ENCODE measurements around the gene PLB1.

The PLB1 gene

DNA sequence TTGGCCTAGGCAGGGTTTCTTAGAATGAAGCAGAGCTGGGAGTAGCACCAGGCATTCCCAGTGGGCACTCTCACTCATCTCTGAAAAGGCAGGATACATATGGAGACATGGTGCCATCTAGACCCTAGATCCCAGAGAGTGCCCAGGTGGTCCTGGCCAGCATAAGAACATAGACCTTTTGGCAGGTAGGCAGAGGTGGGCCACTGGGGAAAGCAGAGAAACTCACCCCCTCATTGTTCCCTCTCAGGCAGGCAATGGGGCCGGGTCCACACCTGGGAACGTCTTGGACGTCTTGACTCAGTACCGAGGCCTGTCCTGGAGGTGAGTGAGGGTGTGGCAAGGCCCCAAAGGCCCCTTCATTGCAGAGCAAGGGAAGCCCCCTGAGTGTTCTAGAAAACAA is 69.2 kb downstream of the PLB1 start:
- TF ChIP-seq, protein P1, sequence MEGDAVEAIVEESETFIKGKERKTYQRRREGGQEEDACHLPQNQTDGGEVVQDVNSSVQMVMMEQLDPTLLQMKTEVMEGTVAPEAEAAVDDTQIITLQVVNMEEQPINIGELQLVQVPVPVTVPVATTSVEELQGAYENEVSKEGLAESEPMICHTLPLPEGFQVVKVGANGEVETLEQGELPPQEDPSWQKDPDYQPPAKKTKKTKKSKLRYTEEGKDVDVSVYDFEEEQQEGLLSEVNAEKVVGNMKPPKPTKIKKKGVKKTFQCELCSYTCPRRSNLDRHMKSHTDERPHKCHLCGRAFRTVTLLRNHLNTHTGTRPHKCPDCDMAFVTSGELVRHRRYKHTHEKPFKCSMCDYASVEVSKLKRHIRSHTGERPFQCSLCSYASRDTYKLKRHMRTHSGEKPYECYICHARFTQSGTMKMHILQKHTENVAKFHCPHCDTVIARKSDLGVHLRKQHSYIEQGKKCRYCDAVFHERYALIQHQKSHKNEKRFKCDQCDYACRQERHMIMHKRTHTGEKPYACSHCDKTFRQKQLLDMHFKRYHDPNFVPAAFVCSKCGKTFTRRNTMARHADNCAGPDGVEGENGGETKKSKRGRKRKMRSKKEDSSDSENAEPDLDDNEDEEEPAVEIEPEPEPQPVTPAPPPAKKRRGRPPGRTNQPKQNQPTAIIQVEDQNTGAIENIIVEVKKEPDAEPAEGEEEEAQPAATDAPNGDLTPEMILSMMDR (IDR thresholded peaks at IDR 0.05; ENCODE audit: insufficient read depth, low read length, missing control alignments) = no peak
- POLR2A ChIA-PET = no interaction called here
- CTCF ChIA-PET = interaction anchor here (0.8 to 4.8 kb wide), 6 partner anchors 10 to 233 kb away, joined by 3 to 59 read pairs (median 9); partner anchors contain the start of gene PPP1CB
- no peak overlapping the region for H3K4me3 ChIP-seq (ENCODE audit: low read depth, low read length)
- no peak for DNase-seq (ENCODE audit: low read depth, low spot score)

DNA sequence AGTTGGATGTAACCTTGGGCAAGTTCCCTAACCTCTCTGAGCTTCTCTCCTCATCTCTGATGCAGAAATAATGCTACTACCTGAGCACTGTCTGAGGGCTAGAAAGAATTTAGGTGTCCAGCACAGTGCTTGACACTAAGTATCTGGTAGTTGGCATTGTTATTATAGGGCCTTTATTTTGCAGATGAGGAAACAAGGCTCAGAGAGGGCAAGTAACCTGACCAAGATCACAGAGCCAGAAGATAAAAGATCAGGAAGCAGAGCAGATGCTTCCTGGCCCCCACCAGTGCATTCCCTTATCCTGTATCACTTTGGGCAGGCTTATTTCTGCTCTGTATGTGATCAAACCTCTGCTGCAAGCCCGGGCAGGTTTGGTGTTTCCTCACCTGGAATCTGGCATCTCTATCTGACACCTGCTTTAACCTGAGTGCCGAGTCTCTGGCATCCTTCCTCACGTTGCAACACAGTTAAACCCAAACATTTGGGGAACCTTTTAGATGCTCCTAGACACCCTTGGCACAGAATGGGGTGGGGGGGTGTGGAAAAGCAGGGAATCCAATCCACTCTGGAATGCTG is 69.9 kb downstream of the PLB1 start:
- CTCF ChIA-PET = interaction anchor here (0.6 to 4.8 kb wide), 42 partner anchors 9 to 842 kb away, joined by 3 to 59 read pairs (median 6); partner anchors contain the start of gene PPP1CB
- no peak overlapping the region for H3K4me3 ChIP-seq (ENCODE audit: low read depth, low read length)
- POLR2A ChIA-PET = interaction anchor here (1.0 kb wide), 1 partner anchor 186 kb away, joined by 3 read pairs; the partner anchor contains the start of gene PPP1CB
- DNase-seq (ENCODE audit: low read depth, low spot score) = no peak
- TF ChIP-seq, protein P1 (IDR thresholded peaks at IDR 0.05; ENCODE audit: insufficient read depth, low read length, missing control alignments) = no peak

DNA sequence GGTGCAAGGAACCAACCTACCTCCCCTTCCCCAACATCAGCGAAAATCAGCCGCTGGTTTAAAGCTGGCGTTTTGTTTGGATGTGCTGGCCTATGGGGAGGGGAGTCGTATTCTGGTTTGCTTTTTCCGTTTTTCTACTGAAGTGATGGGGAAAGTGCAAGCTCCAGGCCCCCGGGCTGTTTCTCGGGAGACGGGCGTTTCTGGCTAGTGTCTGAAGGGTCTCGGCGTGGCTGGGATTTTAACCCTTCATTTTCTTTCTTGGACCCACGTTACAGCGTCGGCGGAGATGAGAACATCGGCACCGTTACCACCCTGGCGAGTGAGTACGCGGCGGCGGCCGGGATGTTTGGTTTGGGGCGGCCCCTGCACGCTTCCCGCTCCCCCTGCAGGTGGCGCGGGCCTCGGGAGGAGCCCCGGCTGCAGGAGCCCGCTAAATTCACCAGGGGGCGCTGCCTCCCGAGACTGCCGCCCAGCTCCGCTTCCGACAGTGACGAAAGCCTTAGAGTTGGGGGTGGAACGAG is 70.7 kb downstream of the PLB1 start:
- ChIA-PET POLR2A (interaction anchor here (1.0 kb wide), 1 partner anchor 185 kb away, joined by 3 read pairs; the partner anchor contains the start of gene PPP1CB), CTCF (interaction anchor here (0.6 to 4.8 kb wide), 52 partner anchors 9 to 883 kb away, joined by 3 to 59 read pairs (median 4); partner anchors contain the start of gene PPP1CB)
- no peak for DNase-seq (ENCODE audit: low read depth, low spot score)
- TF ChIP-seq, protein P1 (IDR thresholded peaks at IDR 0.05; ENCODE audit: insufficient read depth, low read length, missing control alignments) = peak; percentile 100
- peak overlapping the region; percentile 68 for H3K4me3 ChIP-seq (ENCODE audit: low read depth, low read length)

DNA sequence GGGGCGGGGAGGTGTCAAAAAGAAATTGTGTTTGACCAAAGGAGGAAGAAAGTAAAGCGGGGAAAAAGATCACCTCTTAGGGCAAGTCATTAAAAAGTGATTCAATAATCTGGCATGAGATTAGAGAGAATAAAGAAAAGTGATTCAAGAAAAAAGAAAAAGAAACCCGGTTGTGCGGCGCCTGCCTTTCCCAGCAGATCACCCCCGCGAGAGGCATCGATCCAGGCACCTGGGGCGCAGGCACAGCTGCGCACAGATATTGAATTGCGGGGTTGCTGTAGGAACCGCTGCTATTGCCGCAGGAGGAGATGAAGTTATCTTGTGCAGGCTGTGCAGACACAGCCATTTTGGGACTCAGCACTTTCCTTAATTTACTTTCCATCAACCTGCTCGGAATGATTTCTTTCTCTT is 71.2 kb downstream of the PLB1 start:
- H3K4me3 ChIP-seq (ENCODE audit: low read depth, low read length) = peak overlapping the region; percentile 68
- ChIA-PET POLR2A (no interaction called here), CTCF (interaction anchor here (0.8 to 4.8 kb wide), 47 partner anchors 9 to 884 kb away, joined by 3 to 59 read pairs (median 5); partner anchors contain the start of gene PPP1CB)
- no peak for DNase-seq (ENCODE audit: low read depth, low spot score)
- TF ChIP-seq, protein P1 (IDR thresholded peaks at IDR 0.05; ENCODE audit: insufficient read depth, low read length, missing control alignments) = no peak

DNA sequence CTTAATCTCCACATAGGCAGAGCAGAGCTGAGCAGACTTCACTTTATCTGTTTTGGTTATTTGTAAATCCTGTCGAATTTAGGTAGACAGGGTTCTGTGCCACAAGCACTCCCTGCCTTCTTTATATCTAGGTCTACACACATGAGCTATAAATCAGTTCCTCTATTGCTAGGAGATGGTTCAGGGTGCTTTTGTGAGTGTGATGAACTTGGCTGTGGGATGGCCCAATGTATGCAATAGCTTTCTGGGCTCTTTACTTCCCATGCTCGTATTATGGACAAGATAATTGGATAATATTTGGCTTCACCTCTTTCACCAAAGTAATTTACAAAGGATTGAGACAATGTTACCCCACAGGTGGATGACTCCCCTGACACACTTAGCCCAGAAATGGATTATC is 72.2 kb downstream of the PLB1 start:
- no peak overlapping the region for H3K4me3 ChIP-seq (ENCODE audit: low read depth, low read length)
- POLR2A ChIA-PET = no interaction called here
- no peak for DNase-seq (ENCODE audit: low read depth, low spot score)
- CTCF ChIA-PET = interaction anchor here (0.7 to 4.8 kb wide), 17 partner anchors 11 to 338 kb away, joined by 3 to 59 read pairs (median 8); partner anchors contain the start of gene PPP1CB
- TF ChIP-seq, protein P1 (IDR thresholded peaks at IDR 0.05; ENCODE audit: insufficient read depth, low read length, missing control alignments) = no peak

DNA sequence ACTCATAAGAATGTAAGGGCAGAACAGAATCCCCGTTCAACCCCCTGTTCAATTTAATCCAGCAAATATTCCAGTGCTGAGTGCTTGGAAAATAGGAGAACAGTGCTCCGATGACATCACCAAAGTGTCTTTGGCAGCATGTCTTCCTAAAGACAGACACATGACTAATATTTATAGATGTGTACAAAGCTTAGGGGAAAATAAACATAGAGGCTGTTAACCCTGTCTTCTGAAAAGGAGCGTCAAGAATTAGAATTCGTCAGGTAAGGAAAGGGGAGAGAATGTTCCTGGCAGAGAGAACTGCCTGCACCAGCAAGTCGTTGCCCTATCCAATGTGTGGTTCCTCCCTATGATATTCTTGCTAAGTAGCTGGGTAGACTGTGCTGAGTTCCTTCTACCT is 72.7 kb downstream of the PLB1 start:
- ChIA-PET POLR2A (no interaction called here), CTCF (interaction anchor here (1.5 to 4.8 kb wide), 7 partner anchors 11 to 251 kb away, joined by 5 to 59 read pairs (median 23); partner anchors contain the start of gene PPP1CB)
- no peak overlapping the region for H3K4me3 ChIP-seq (ENCODE audit: low read depth, low read length)
- DNase-seq (ENCODE audit: low read depth, low spot score) = no peak
- TF ChIP-seq, protein P1 (IDR thresholded peaks at IDR 0.05; ENCODE audit: insufficient read depth, low read length, missing control alignments) = no peak

Measured in AG04449 (cell line).